HCT116 (cell line): ENCODE measurements around the gene CELA2A. TPM values are rescaled to one million over a fixed set of nuclear protein-coding genes. Genes with fewer than 3 reads are reported as not detected.
A peak's percentile ranks its signal among the peaks of the same experiment; 100 is the strongest.

Experiments used
- ATAC-seq: fragments of 200-7000 bp; cut with Tn5 transposase; 2 replicates; pipeline ENCODE4 v1.9.1; 2020; ENCODE audit warnings: mild to moderate bottlenecking, moderate library complexity
- BruUV-seq: library from RNA; stranded (reverse); fragments of 400-500 nt; replicated peaks from 2 replicates; lab custom pipeline; 2021; lab: Mats Ljungman, UMichigan
- CTCF ChIA-PET: fragments of 300-600 bp; sonication (Branson Sonifier 250); formaldehyde crosslinking; loops from one replicate; lab custom pipeline; 2021; ENCODE audit warnings: antibody characterized with exemption; lab: Charles Lee
- POLR2A ChIA-PET: fragments of 300-600, 350-600 bp; sonication (Branson Sonifier 250); formaldehyde crosslinking; loops from one replicate; lab custom pipeline; 2021; ENCODE audit warnings: antibody characterized with exemption; lab: Charles Lee
- RAD21 ChIA-PET, 2 experiments: fragments of 300-600 bp; sonication (Branson Sonifier 250); formaldehyde crosslinking; loops; one replicate each; lab custom pipeline; 2023; ENCODE audit warnings: low total read pairs in 2 of 2; ENCODE audit not compliant: uncharacterized antibody in 2 of 2, unreplicated experiment in 2 of 2, low non-redundant PET in 1 of 2; lab: Charles Lee
- DNase-seq: peaks from one replicate; pipeline ENCODE4 v3.0.0-alpha.2; 2010; ENCODE audit warnings: low read depth, low spot score
- H2AFZ ChIP-seq: fragments of 200-600 bp; shearing (Covaris generic), sonication (generic); 2 replicates; pipeline ENCODE4 v1.6.1; 2017; ENCODE audit warnings: low read depth, mixed run types, mixed read lengths, antibody characterized with exemption, low read length; ENCODE audit not compliant: poor library complexity, severe bottlenecking
- H3K27ac ChIP-seq: 2 replicates; pipeline ENCODE4 v1.5.1; 2012; ENCODE audit warnings: low read depth, low read length
- H3K27me3 ChIP-seq: fragments of 200-600 bp; sonication (generic); 2 replicates; pipeline ENCODE4 v1.6.1; 2016; ENCODE audit warnings: mixed run types, low read length, mixed read lengths; ENCODE audit not compliant: insufficient read depth
- H3K36me3 ChIP-seq, 2 experiments: fragments of 200-500 bp in 1 of 2; fragments of 200-600 bp in 1 of 2; sonication (Bioruptor generic) in 1 of 2; sonication (generic) in 1 of 2; 2 replicates each; pipeline versions ENCODE4 v1.5.1 to v1.6.1; 2014 to 2016; ENCODE audit warnings: low read length in 2 of 2, inconsistent platforms in 1 of 2, mixed read lengths in 1 of 2, mixed run types in 1 of 2; ENCODE audit not compliant: insufficient read depth in 2 of 2, control insufficient read depth in 1 of 2
- H3K4me1 ChIP-seq, 2 experiments: fragments of 200-600 bp in 1 of 2; sonication (generic) in 1 of 2; 2 replicates each; pipeline versions ENCODE4 v1.5.1 to v1.6.1; 2012 to 2017; ENCODE audit warnings: low read length in 2 of 2, inconsistent platforms in 1 of 2, mild to moderate bottlenecking in 1 of 2, mixed read lengths in 1 of 2, mixed run types in 1 of 2, moderate library complexity in 1 of 2; ENCODE audit not compliant: insufficient read depth in 2 of 2, control insufficient read depth in 1 of 2
- H3K4me2 ChIP-seq: fragments of 200-600 bp; sonication (generic); 2 replicates; pipeline ENCODE4 v1.6.1; 2017; ENCODE audit warnings: mixed run types, low read length, mixed read lengths
- H3K4me3 ChIP-seq, 2 experiments: fragments of 200-600 bp in 1 of 2; sonication (generic) in 1 of 2; replicated peaks in 1 of 2; 2 replicates each; pipeline ENCODE4 v1.5.1; 2011 to 2016; ENCODE audit warnings: low read length in 2 of 2, control low read depth in 1 of 2, low read depth in 1 of 2, mild to moderate bottlenecking in 1 of 2, mixed read lengths in 1 of 2, mixed run types in 1 of 2
- H3K79me2 ChIP-seq: fragments of 200-600 bp; sonication (generic); 2 replicates; pipeline ENCODE4 v1.6.1; 2017; ENCODE audit warnings: mild to moderate bottlenecking, mixed run types, low read length, moderate library complexity, mixed read lengths; ENCODE audit not compliant: insufficient read depth
- H3K9ac ChIP-seq: fragments of 200-600 bp; sonication (generic); 2 replicates; pipeline ENCODE4 v1.6.1; 2016; ENCODE audit warnings: low read length, mixed read lengths
- H3K9me2 ChIP-seq: fragments of 200-600 bp; sonication (generic), shearing (Covaris generic); 2 replicates; pipeline ENCODE4 v1.6.1; 2017; ENCODE audit warnings: mixed run types, mild to moderate bottlenecking, moderate library complexity; ENCODE audit not compliant: insufficient read depth
- H3K9me3 ChIP-seq, 2 experiments: fragments of 200-500 bp in 1 of 2; fragments of 200-600 bp in 1 of 2; sonication (Bioruptor generic) in 1 of 2; sonication (generic) in 1 of 2; 2 replicates each; pipeline ENCODE4 v1.6.1; 2014 to 2017; ENCODE audit warnings: low read length in 2 of 2, mixed read lengths in 2 of 2, inconsistent platforms in 1 of 2, low read depth in 1 of 2, mild to moderate bottlenecking in 1 of 2, mixed run types in 1 of 2, moderate library complexity in 1 of 2; ENCODE audit not compliant: control insufficient read depth in 1 of 2, insufficient read depth in 1 of 2
- H4K20me1 ChIP-seq: fragments of 200-600 bp; sonication (generic), shearing (Covaris generic); 2 replicates; pipeline ENCODE4 v1.6.1; 2017; ENCODE audit warnings: mixed run types, mild to moderate bottlenecking, moderate library complexity; ENCODE audit not compliant: insufficient read depth
- CBX3 ChIP-seq: IDR thresholded peaks from 2 replicates; pipeline ENCODE4 v1.6.1; 2012; ENCODE audit warnings: low read depth
- EGR1 ChIP-seq: IDR thresholded peaks from 2 replicates; pipeline ENCODE4 v1.6.1; 2012; ENCODE audit warnings: low read depth
- EZH2phosphoT487 ChIP-seq: fragments of 200-600 bp; IDR thresholded peaks from 2 replicates; pipeline ENCODE4 v1.6.1; 2018; ENCODE audit warnings: antibody characterized with exemption, borderline replicate concordance
- JUND ChIP-seq: IDR thresholded peaks from 2 replicates; pipeline ENCODE4 v1.6.1; 2012
- POLR2A ChIP-seq: IDR thresholded peaks from 2 replicates; pipeline ENCODE4 v1.7.0; 2011; ENCODE audit warnings: borderline replicate concordance; ENCODE audit not compliant: insufficient read depth, insufficient read length; ENCODE audit errors: extremely low read depth
- SIN3A ChIP-seq: IDR thresholded peaks from 2 replicates; pipeline ENCODE4 v1.6.1; 2012; ENCODE audit warnings: low read depth
- SP1 ChIP-seq: IDR thresholded peaks from 2 replicates; pipeline ENCODE4 v1.6.1; 2012; ENCODE audit warnings: low read depth
- SRF ChIP-seq: IDR thresholded peaks from 2 replicates; pipeline ENCODE4 v1.6.1; 2012; ENCODE audit warnings: low read depth
- TCF7L2 ChIP-seq: IDR thresholded peaks from 2 replicates; pipeline ENCODE4 v1.7.0; 2011; ENCODE audit warnings: borderline replicate concordance, inconsistent platforms; ENCODE audit not compliant: insufficient read depth, insufficient read length; ENCODE audit errors: extremely low read depth
- YY1 ChIP-seq: IDR thresholded peaks from 2 replicates; pipeline ENCODE4 v1.6.1; 2011; ENCODE audit warnings: low read length, low read depth, moderate library complexity, mild to moderate bottlenecking; ENCODE audit not compliant: insufficient replicate concordance; ENCODE audit errors: extremely low read depth
- ZFX ChIP-seq: fragments of 450-650 bp; IDR thresholded peaks from 2 replicates; pipeline ENCODE4 v1.6.1; 2017
- ZNF274 ChIP-seq: fragments of 200-500 bp; sonication (Bioruptor generic); IDR thresholded peaks from 2 replicates; pipeline ENCODE4 v1.6.1; 2014; ENCODE audit warnings: mild to moderate bottlenecking, low read depth, low read length, inconsistent platforms
- intact Hi-C: fragments of 100-400 bp; cut with micrococcal nuclease; formaldehyde crosslinking; loops from 2 replicates; pipeline ENCODE4 v1.10.0; 2022
- total RNA-seq: library from RNA; stranded (reverse); gene quantifications from one replicate; pipeline ENCODE4 v1.2.1, GENCODE V29; 2021; ENCODE audit not compliant: unreplicated experiment
- TF ChIP-seq, protein P1 (sequence below): IDR thresholded peaks from 2 replicates; pipeline ENCODE4 v1.6.1; 2011; ENCODE audit warnings: mild to moderate bottlenecking, low read length, moderate library complexity; ENCODE audit not compliant: insufficient replicate concordance; ENCODE audit errors: extremely low read depth
- TF ChIP-seq, protein P2 (sequence below): IDR thresholded peaks from 2 replicates; pipeline ENCODE4 v1.6.1; 2012; ENCODE audit warnings: low read depth
- TF ChIP-seq, protein P3 (sequence below), 3 experiments: fragments of 200-600 bp in 1 of 3; sonication (generic) in 1 of 3; IDR thresholded peaks in 2 of 3; conservative IDR thresholded peaks in 1 of 3; 2 replicates each; pipeline ENCODE4 v1.5.1; 2012 to 2017; ENCODE audit warnings: low read depth in 2 of 3, low read length in 2 of 3, antibody characterized with exemption in 1 of 3, borderline replicate concordance in 1 of 3, control low read depth in 1 of 3, mild to moderate bottlenecking in 1 of 3, mixed read lengths in 1 of 3, mixed run types in 1 of 3, moderate library complexity in 1 of 3; ENCODE audit not compliant: insufficient read depth in 1 of 3

CELA2A gene
- total RNA-seq, 1 experiment from 2014 or later, result 1.6 TPM

DNA sequence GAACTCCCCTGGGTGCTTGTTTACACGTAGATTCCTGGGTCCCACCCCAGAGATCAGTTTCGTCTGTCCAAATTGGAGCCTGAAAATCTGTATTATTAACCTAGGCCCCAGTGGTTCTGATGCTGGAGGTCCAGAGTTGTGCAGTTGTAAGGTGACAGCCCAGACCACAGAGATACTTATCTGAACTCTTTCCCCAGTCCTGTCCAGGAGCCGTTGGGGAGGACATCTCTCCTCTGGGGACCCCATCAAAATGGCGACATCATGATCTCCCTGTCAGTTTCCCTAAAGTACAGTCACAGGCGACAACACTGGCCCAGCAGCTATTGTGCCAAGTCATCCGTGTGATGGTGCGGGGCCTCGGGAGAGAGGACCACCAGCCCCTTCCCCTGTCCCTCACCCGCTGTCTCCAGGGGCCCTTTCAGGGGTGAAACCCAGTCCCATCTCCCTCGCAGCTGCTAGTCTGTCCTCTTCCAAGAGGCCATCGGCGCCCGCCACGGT, 47.6 kb upstream of the CELA2A start (continued):
- TF ChIP-seq ZNF274 (no peak), POLR2A (no peak), EZH2phosphoT487 (no peak)
- TF ChIP-seq, all 23 proteins: peak for 0

DNA sequence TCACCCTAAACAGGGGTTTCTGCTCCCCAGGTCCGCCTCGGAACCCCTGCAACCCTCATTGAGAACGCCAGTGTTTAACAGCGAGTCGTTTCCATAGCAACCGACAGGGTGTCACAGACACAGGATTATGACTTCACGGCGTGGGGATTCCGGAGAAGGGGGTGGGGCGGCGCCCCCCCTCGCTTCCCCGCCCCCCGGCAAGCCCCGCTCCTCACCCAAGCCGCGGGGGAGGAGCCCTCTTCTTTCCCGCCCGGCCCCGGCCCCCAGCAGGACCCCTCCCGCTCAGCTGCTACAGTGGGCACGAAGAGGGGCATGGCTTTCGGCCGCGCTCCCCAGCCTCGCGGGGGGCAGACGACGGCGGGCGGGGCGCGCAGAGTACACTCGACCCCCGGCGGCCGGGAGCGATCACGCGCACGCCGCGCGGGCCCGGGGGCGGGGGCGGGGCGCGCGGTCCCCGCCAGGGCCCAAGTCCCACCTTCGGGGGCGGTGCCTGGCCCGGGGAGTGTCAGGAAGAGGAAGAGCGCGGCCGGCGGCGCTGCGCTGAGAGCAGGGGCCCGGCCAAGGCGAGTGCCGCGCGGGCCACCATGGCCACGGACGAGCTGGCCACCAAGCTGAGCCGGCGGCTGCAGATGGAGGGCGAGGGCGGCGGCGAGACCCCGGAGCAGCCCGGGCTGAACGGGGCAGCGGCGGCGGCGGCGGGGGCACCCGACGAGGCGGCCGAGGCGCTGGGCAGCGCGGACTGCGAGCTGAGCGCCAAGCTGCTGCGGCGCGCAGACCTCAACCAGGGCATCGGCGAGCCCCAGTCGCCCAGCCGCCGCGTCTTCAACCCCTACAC, 46.9 kb upstream of the CELA2A start, which contains the start of gene EFHD2:
TSS of gene EFHD2 (plus strand) at position 501 of the 835 bp plus-strand sequence. CDS start at position 585, 84 bp downstream.
- ChIA-PET CTCF (interaction anchor here (1.0 kb wide), 1 partner anchor 22 kb away, joined by 3 read pairs; no protein-coding TSS in a partner anchor), POLR2A (no interaction called here), RAD21 (no interaction called here)
- no peak within 1 kb of the TSS for H2AFZ ChIP-seq
- H3K27ac ChIP-seq, result peak within 1 kb of the TSS; percentile 66; the same call in 1 of the 2 replicates
- H3K4me3 ChIP-seq, result peak within 1 kb of the TSS; percentile 87 to 94
- peak within 1 kb of the TSS; percentile 98 for H3K4me2 ChIP-seq
- no peaks in the 10 kb centered on the region for H3K27me3 ChIP-seq
- H4K20me1 ChIP-seq, result no peaks in the 10 kb centered on the region
- intact Hi-C loops, result no loop called here
- peak; percentile 96 for ATAC-seq
- H3K36me3 ChIP-seq, result peaks cover 0 to 13% of the 10 kb centered on the region in 2 experiments; a peak in 1 of 4 replicates
- no peaks in the 10 kb centered on the region for H3K9me2 ChIP-seq
- no TSS peak for BruUV-seq
- H3K9me3 ChIP-seq, result no peaks in the 10 kb centered on the region
- peak within 1 kb of the TSS; percentile 93 for H3K9ac ChIP-seq
- peaks cover 3 to 53% of the 10 kb centered on the region in 2 experiments; a peak in 3 of 4 replicates for H3K4me1 ChIP-seq
- peaks cover 49% of the 10 kb centered on the region for H3K79me2 ChIP-seq
- no peak for DNase-seq
- TF ChIP-seq, protein P1, sequence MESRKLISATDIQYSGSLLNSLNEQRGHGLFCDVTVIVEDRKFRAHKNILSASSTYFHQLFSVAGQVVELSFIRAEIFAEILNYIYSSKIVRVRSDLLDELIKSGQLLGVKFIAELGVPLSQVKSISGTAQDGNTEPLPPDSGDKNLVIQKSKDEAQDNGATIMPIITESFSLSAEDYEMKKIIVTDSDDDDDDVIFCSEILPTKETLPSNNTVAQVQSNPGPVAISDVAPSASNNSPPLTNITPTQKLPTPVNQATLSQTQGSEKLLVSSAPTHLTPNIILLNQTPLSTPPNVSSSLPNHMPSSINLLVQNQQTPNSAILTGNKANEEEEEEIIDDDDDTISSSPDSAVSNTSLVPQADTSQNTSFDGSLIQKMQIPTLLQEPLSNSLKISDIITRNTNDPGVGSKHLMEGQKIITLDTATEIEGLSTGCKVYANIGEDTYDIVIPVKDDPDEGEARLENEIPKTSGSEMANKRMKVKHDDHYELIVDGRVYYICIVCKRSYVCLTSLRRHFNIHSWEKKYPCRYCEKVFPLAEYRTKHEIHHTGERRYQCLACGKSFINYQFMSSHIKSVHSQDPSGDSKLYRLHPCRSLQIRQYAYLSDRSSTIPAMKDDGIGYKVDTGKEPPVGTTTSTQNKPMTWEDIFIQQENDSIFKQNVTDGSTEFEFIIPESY, result peak; percentile 43
- TF ChIP-seq, protein P2, sequence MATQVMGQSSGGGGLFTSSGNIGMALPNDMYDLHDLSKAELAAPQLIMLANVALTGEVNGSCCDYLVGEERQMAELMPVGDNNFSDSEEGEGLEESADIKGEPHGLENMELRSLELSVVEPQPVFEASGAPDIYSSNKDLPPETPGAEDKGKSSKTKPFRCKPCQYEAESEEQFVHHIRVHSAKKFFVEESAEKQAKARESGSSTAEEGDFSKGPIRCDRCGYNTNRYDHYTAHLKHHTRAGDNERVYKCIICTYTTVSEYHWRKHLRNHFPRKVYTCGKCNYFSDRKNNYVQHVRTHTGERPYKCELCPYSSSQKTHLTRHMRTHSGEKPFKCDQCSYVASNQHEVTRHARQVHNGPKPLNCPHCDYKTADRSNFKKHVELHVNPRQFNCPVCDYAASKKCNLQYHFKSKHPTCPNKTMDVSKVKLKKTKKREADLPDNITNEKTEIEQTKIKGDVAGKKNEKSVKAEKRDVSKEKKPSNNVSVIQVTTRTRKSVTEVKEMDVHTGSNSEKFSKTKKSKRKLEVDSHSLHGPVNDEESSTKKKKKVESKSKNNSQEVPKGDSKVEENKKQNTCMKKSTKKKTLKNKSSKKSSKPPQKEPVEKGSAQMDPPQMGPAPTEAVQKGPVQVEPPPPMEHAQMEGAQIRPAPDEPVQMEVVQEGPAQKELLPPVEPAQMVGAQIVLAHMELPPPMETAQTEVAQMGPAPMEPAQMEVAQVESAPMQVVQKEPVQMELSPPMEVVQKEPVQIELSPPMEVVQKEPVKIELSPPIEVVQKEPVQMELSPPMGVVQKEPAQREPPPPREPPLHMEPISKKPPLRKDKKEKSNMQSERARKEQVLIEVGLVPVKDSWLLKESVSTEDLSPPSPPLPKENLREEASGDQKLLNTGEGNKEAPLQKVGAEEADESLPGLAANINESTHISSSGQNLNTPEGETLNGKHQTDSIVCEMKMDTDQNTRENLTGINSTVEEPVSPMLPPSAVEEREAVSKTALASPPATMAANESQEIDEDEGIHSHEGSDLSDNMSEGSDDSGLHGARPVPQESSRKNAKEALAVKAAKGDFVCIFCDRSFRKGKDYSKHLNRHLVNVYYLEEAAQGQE, result no peak
- TF ChIP-seq SIN3A (no peak; the same call in none of the 2 replicates), SRF (no peak), ZFX (peak; percentile 69; the same call in 1 of the 2 replicates), EZH2phosphoT487 (no peak), SP1 (no peak), TCF7L2 (no peak), EGR1 (no peak; the same call in none of the 2 replicates), POLR2A (peak; percentile 68), JUND (no peak), CBX3 (no peak), ZNF274 (no peak), YY1 (peak; percentile 44)
- TF ChIP-seq, protein P3, sequence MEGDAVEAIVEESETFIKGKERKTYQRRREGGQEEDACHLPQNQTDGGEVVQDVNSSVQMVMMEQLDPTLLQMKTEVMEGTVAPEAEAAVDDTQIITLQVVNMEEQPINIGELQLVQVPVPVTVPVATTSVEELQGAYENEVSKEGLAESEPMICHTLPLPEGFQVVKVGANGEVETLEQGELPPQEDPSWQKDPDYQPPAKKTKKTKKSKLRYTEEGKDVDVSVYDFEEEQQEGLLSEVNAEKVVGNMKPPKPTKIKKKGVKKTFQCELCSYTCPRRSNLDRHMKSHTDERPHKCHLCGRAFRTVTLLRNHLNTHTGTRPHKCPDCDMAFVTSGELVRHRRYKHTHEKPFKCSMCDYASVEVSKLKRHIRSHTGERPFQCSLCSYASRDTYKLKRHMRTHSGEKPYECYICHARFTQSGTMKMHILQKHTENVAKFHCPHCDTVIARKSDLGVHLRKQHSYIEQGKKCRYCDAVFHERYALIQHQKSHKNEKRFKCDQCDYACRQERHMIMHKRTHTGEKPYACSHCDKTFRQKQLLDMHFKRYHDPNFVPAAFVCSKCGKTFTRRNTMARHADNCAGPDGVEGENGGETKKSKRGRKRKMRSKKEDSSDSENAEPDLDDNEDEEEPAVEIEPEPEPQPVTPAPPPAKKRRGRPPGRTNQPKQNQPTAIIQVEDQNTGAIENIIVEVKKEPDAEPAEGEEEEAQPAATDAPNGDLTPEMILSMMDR (IDR thresholded peaks at IDR 0.05 in 2 of 3, conservative IDR thresholded peaks at IDR 0.05 in 1 of 3; ENCODE audit: borderline replicate concordance in 1 of 3, insufficient read depth in 1 of 3, low read depth in 2 of 3, low read length in 2 of 3), result no peak
